HG03175 (cell line): Measurements from ENCODE around the gene ARHGAP19.

Experiments
- ATAC-seq: cut with Tn5 transposase; IDR thresholded peaks from one replicate; pipeline ENCODE4 v1.9.1; 2021; ENCODE audit warnings: mild to moderate bottlenecking, moderate library complexity; ENCODE audit not compliant: unreplicated experiment

ARHGAP19 gene, protein sequence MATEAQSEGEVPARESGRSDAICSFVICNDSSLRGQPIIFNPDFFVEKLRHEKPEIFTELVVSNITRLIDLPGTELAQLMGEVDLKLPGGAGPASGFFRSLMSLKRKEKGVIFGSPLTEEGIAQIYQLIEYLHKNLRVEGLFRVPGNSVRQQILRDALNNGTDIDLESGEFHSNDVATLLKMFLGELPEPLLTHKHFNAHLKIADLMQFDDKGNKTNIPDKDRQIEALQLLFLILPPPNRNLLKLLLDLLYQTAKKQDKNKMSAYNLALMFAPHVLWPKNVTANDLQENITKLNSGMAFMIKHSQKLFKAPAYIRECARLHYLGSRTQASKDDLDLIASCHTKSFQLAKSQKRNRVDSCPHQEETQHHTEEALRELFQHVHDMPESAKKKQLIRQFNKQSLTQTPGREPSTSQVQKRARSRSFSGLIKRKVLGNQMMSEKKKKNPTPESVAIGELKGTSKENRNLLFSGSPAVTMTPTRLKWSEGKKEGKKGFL

DNA sequence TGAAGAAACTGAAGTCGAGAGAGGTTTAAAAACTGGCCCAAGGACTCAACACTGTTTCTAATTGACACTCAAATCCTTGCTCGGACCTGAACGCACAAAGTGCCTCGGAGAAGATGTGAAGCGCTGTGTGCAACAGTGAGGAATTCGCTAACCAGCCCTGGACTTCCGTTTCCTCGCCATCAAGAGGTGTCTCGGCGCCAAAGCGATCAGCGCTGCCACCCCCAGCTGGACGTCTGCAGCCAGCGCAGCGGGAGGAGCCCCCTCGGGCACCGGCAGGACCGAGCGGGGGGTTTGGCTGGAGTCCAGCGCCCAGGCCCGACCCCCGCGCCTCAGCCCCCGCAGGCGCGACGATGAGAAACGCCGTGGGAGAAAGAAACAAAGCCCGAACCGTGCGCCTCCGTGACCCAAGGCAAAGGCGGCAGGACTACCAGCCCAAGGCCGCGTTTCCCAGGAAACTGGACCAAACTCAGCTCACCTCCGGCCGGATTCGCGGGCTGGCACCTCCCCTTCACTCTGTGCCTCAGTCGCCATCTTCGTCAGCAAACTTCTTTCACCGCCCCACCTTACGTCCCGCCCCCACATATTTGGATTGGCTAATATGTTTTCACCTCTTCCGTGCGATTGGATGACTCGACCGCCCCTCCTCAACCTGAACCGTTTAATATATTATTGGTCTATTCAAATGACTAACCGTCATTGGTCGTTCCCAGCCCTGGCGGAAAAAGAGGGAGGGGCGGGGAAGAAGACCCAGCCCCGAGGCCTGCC lies at the start of gene ARHGAP19:
Gene ARHGAP19, minus strand, starts transcription at position 541 of the 765 bp plus-strand sequence. Its CDS starts 10 bp downstream, at position 531.
- peak; percentile 96 for ATAC-seq

DNA sequence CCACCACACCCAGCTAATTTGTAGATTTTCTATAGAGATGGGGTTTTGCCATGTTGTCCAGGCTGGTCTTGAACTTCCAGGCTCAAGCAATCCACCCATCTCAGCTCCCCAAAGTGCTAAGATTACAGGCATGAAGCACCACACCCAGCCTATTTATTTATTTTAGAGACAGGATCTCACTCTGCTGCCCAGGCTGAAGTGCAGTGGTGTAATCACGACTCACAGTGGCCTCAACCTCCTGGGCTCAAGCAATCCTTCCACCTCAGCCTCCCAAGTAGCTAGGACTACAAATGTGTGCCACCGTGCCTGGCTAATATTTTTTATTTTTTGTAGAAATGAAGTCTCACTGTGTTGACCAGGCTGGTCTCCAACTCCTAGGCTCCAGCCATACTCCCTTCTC lies 49.0 kb upstream of the ARHGAP19 start:
- no peak for ATAC-seq

DNA sequence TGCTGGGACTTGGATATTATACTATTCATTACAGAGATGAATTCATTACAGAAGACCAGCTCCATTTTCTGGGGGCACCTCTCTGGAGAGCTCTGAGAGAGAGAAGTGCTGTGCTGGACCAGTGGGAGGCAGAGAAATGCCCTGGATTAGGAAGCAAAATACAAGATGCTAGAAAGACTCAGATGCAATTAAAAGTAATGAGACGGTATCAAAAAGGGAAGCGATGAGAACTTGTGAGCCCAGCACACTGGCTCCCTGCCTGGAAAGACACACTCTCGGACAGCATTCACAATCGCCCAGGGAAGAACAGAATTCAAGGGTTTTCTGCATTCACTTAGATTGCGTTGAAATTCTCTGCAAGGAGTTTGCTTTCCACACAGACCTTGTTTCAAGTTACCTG lies 45.6 kb upstream of the ARHGAP19 start:
- ATAC-seq: no peak

DNA sequence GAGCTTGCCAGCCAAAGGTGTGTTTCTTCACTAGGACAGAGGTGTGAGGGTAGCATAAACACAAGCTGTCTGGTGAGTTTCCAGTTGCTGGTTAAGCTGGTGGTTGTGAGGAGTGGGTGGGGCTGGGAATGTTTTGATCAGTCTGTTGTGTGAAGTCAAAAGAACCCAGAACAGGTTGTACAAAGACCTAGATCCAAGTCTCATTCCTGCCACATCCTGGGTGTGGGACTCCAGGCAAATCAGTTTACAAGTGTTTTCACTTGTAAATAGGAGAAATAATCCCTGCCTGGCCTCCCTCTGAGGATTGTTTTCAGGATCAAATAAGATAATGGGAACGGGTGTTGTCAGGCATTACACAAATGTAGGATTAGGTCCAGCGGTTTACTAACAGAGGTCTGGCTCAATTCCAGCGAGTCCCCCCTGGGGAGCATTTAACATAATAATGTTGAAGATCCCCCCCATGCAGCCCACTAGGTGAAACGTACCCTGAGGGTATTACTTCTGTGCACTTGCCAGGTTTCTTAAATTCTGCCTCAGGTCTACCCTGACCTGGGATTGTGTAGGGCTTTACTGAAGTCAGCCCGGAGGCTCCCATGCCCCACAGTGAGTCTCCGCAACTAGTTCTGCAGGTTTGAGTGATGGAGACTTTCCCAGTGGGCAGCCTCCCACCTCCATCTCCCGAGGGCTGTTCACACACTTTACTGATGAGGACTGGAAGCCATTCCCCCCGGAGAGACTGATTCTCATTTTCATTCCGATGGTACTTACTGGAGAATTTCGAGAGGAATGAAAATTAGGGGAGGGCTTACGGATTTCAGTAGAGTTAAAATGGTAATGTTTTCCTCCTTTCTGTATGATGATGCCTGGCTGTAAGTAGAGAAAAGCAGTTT lies 44.8 kb upstream of the ARHGAP19 start:
- ATAC-seq: no peak

DNA sequence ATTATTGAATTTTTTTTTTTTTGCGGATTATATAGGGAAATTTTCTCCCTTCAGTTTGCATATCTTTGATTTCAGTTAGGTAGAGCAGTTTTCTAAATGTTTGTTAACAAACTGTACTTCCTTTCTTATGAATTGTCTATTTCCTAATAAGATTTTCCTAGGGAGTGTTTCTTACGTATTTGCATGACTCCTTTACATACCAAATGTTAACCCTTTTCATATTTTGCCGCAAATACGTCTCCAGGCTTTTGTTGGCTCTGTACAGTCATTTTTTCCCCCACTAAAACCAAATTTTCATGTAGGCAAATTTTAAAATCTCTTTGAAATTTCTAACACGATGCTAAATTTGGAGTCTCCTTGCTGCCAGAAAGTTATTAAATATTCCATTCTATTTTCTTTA lies 44.0 kb upstream of the ARHGAP19 start:
- ATAC-seq: no peak

DNA sequence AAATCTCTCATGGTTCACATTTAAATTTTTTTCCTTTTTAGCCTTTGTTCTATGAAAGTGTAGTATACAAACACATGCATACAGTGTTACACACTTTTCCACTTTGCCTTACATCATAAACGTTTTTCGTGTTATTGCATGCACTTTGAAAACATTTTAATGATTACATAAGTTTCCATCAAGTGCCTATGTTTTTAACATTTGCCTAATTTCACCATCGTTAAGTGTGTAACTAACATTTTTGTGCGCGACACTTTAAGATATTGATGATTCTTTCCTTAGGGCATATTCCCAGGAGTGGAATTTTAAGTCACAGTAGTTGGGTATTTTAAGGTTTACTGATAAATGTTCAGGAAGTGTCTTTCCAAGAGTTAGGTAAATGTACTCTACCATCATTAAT lies 43.6 kb upstream of the ARHGAP19 start:
- ATAC-seq: no peak

DNA sequence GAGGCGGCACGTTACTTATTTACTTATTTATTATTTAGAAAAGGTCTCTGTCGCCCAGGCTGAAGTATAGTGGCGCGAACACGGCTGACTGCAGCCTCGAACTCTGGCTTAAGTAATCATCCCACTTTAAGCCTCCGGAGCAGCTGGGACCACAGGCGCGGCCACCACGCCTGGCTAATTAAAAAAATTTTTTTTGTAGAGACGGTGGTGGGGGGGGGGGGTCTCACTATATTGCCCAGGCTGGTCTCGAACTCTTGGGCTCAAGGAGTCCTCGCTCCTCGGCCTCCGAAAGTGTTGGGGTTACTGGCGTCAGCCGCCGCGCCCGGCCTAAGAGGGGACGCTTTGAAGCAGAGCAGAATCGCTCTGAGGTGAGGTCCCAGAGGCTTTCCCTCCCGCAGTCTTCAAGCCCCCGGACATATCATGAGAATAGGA lies 42.8 kb upstream of the ARHGAP19 start:
- ATAC-seq: no peak

DNA sequence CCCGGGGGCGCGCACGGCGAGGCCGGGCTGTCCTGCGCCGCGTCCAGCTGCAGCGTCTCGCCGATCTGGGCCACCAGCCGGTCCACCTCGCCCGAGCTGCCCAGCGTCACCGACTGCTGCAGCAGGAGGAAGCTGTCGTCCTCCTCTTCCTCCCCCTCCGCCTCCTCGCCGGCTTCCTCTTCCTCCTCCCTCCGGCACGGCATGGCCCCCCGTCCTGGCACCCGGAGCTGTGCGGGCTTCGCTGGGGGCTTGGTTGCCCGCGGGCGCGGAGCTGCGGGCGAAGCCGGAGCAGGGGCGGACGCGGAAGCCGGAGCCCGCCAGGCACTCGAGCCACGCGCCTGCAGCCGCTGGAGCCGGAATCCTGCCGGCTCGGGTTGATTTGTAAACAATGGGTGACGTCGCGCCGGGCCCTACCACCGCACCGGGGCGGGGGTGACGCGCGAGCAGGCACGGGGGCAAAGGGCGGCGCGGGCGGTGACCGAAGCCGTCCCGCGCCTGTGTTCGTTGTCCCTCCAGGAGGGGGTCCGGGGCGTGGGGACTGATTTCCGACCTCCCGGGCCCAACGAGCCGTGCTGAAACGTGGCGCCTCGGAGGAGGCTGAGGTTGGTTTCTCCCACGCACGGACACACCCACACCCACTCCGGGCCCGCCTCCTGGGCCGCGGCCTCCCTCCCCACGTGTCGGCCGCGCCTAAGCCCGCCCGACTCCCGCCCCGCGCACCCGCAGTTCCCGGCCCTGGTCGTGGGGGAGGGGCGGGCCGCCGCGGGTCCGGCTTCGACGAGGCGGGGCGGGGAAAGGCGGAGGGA lies 42.1 kb upstream of the ARHGAP19 start, which contains the start of gene FRAT2:
Gene FRAT2, minus strand, starts transcription at position 360 of the 806 bp plus-strand sequence. Its CDS starts 157 bp downstream, at position 203.
- peak; percentile 81 for ATAC-seq

DNA sequence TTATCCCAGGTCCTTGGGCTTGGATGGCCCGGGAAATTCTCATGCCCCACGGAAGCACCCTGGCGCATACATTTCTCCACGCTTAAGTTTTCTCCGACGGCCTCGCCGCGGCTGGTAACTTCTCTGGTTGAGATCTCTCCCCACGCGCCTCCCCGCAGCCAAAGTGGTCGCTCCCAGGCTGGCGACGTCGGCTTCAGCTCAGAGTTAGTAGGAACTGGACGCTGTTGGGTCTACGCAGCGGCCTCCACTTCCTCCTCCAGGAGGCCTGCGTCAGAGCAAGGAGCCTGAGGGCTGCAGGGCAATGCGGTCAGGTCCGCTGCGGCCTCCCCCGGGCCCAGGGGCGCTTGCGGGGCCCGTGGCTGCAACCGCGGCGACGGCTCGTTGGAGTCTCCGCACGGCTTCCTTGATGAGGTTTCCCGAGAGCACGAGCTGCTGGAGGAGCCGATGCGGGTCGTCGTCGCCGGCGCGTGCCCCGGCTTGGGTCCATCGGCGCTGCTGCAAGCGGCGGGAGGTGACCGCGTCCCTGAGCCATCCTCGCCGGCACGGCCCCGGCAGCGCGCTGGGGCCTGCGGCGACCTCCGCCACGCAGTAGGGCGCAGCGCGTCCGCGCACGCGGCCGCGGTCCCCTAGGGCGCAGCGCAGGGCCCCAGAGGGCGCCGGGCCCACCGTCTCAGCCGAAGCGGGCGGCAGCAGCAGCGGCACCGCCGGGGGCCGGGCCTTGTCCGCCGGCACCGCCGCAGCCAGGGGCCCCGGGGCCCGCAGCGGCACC lies 41.3 kb upstream of the ARHGAP19 start:
- peak; percentile 22 for ATAC-seq

DNA sequence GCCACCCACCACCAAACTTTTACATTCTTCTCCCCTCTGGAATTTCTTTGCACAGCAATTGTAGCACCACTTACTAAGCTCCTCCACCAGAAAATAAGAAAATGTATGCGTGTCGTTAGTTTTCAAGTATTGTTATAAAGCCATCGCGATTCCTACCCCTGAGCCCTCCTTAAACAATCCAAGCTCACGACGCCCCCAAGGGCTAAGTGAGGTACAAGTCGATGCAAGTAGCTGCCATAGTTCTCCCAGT lies 40.8 kb upstream of the ARHGAP19 start:
- no peak for ATAC-seq

DNA sequence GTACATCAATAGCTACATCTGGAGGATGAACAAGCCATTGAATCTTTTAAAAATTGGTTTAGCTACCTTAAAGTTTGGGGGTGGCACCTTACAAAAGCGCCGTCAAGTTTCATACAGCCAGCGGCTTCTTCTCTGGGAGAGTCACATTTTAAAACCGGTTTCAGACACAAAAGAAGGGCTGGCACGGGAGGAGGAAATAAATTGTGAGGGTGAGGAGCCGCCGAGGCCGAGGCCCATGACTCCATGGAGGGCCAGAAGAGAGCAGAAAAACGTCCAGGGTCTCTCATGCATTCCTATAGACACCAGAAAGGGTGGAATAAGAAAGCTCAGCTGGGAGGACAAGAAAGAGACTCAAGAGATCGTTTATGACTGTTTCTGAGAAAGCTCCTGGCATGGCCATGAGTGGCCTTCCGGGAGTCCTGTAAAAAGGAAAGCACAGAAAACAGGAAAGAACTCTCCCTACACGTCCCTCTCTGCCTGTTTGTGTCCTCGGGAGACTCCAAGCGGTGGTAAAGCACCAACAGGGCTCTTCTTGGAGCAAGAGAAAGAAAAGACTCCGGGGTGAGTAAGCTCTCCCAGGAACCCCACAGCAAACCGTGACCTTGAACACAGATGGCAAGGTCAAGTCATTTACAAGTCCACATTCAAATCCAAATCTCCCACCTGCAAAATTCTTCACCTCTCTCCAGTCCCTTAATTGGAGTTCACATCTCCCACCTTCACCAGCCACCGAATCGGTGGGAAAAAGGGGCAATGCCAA lies 40.3 kb upstream of the ARHGAP19 start:
- no peak for ATAC-seq

DNA sequence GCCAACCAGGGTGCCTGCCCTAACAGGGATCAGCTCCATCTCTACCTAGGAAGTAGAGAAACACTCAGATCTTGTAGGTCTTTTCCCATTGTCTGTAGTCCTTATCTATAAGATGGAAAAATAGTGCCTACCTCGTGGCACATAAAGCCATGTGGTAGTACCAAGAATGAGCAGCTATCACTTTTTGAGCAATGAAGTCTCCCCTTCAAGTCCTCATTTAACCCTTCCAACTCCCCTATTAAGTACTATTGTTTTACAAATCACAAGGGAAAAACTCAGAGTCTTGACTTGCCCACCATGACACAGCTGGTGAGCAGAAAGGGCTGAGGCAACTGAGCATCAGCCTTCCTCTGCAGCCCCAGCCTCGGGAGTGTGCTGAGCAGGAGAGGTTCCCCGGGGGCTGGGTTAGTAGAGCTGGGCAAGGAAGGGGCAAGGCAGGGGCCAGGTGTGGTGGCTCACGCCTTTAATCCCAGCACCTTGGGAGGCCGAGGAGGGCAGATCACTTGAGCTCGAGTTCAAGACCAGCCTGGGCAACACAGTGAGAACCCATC lies 38.8 kb upstream of the ARHGAP19 start:
- ATAC-seq: no peak

DNA sequence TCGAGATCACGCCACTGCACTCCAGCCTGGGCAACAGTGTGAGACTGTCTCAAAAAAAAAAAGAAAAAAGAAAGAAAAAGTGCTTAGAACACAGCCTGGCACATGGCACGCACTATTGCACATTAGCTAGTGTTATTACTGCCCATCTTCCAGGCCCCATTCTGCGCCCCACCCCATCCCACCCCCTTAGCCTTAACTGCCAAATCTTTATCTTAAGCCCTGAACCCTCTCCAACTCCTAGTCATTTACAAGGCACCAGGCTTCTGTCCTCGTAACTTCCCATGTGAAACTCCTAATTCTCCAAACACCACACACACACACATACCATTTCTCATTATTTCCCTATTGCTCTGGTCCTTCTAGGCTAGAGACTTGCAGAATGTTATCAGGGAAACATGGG lies 37.3 kb upstream of the ARHGAP19 start:
- ATAC-seq: no peak

DNA sequence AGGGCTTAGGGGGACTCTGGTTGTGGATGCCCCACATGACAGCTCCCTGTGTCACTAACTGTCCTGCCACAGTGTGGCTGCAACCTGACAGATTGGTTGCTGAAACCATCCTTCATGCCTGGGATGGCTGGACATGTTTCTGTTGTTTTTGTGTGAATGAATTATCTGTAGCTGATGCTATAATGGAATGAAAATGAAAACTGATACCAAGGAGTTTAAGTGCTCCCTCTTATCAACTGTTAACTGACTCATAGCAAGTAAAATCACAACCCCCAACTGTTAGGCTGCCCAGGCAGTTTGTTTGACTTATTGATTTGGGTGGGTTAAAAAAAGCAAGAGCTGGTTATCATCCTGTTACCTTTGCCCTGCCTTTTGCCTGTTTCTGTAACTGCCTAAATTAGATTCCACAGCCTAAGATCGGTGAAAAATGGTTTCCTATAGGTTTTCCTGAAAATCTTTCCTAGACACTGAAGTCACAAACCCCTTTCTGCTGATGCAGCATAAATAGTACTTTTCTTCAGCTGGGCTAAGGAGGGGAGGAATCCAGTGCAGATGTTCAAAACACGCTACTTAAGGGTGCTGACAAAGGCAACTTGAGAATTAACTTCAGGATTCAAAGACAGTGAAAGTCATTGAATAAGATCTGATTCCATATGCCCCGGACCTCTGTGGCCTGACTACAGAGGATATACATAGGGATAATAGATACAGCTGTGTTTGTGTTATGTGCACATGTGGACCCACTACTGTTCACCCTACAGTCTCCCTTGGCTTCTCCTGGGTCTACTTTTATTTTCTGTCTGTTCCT lies 36.4 kb upstream of the ARHGAP19 start:
- no peak for ATAC-seq

DNA sequence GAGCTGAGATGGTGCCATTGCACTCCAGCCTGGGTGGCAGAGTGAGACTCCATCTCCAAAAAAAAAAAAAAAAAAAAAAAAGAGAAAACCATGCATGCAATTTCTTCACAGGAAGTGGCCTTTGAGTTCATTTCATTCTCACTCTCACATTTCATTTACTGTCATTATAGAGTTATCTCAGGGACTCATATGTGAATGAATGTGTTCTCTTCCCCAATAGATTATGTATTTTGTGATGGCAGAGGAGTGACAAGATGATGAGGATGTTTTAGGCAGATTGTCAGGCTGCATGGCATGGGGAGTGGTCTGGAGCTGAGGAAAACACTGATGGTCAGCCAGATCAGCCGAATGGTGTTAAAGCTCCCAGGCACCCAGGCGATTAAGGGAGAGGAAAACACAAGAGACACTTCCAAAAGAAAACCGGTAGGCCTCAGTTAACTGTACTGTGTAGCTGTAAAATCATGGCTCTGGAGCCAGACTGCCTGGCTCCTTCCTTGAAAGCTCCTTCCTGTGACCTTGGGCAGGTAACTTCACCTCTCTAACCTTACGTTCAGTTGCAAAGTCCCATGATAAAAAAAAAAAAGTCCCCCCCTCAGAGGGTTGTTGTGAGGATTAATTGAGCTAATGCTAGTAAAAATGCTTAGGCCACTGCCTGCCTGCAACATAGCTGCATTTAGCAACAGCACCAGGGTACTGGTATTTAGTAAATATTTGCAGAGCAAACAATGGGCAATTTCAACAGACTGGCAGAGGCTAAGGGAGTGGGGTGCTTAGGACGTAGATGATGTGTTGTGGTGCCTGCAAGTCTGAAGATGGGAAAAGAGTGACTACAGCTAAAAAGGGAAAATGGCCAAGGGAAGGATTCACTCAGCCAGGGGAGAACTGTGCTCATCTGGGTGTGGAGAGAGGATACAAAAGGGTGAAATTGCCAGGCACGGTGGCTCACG lies 35.2 kb upstream of the ARHGAP19 start:
- ATAC-seq: no peak

DNA sequence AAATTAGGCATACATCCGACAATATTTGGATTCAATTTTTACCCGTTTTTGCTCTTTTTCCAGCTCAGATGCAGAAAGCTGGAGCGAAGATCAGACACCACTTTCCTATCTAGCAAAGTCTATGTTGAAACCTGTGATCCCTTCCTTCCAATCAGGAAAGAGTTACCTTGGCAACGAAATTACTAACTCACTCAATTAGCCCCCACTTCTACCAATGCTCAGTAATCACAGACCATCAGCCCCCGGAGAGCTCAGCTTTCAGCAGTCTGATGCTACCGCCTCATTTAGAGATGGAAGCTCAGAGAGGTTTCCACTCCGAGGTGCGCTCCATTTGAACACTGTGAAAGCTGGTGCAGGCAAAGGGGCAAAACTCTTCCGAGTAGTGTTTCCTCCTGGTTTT lies 33.3 kb upstream of the ARHGAP19 start:
- ATAC-seq: no peak

DNA sequence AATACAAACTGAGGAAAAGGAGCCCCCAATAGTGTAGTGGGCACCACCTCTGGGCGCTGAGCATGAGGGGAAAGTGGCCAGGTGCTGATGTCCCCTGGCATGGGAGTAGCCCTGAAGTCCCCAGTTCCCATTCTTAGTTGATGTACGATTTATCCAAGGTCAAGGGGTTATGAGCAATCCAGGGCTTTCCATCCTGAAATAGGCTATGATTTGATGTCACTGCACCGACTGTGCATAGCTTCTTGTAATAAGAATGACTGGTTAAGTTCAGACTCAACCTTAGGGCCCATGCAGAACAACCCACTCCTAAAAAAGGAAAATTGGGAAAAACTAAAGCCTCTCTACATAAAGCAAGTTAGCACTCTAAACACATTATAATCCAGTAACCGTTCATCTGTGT lies 31.1 kb upstream of the ARHGAP19 start:
- no peak for ATAC-seq
